HG03354 (cell line): ENCODE results near the gene NLRC5.
"Not testable (repeated sequence)": the region's sequence is repeated elsewhere in the genome, so short reads cannot be mapped to it uniquely, and the experiment has no call there.

Source experiments
- ATAC-seq: cut with Tn5 transposase; IDR thresholded peaks from one replicate; pipeline ENCODE4 v1.9.1; 2021; ENCODE audit warnings: mild to moderate bottlenecking; ENCODE audit not compliant: unreplicated experiment, poor library complexity, severe bottlenecking

Gene NLRC5

DNA sequence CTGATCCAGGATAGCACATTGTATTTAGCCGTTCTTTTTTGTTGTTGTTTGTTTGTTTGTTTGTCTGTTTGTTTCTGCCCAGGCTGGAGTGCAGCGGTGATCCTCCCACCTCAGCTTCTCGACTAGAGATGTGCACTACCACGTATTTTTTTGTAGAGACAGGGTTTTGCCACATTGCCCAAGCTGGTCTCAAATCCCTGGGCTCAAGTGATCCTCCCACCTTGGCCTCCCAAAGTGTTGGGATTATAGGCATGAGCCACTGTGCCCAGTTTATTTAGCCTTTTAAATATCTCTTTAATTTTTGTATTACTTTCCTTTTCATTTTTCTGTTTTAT lies 9.2 kb upstream of the NLRC5 start:
- ATAC-seq = no peak

DNA sequence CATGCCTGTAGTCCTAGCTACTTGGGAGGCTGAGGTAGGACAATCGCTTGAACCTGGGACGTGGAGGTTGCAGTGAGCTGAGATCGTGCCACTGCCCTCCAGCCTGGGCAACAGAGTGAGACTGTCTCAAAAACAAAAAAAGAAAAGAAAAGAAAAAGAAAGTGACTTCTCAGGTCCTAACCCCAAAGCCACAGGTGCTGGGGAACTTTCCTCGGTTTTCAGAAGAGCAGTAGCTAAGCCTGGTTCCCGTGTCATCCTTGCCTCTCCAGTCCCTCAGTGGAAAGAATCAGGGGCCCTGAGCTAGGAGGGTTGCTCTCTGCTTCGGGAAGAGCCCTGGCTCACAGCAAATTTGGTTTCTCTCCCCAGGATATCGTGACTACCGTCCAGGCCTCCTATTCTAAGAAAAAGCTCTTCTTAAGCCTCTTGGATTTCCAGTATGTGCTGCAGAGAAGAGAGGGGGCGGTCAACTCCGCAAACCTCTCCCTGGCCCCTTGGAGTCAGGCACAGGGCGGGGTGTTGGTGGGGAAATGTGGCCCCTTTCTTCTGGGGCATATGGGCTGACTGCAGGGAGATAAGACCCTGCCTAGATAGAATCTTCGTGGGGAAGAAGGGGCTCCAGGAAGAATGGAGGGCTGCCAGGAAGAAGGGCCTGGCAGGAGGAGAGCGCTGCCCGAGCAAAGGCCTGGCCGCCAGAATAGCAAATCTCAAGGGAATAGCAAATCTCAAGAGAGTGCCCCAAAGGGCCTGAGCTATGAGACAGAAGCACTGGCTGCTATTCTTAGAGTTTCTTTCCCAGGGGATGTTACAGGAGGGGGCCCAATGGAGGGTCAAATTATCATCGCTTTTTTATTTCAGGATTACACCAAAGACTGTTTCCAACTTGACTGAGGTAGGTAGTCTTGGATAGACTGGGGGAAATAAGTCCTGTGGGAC lies 8.3 kb upstream of the NLRC5 start:
- peak; percentile 46 for ATAC-seq

DNA sequence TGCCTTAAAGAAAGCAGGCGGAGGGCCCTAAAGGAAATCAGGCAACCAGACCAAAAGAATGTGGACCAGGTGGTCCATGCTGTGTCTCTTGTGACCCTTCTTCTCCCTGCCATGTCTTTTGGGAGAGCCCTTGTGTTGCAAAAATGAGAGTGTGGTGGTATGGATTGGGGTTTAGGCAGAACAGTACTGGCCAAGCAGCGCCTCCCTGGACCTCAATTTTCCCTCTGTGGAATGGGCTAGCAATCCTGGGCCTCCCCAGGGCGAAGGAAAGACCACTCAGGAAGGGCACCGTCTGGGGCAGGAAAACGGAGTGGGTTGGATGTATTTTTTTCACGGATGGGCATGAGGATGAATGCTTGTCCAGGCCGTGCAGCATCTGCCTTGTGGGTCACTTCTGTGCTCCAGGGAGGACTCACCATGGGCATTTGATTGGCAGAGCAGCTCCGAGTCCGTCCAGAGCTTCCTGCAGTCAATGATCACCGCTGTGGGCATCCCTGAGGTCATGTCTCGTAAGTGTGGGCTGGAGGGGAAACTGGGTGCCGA lies 7.6 kb upstream of the NLRC5 start:
- ATAC-seq = no peak

DNA sequence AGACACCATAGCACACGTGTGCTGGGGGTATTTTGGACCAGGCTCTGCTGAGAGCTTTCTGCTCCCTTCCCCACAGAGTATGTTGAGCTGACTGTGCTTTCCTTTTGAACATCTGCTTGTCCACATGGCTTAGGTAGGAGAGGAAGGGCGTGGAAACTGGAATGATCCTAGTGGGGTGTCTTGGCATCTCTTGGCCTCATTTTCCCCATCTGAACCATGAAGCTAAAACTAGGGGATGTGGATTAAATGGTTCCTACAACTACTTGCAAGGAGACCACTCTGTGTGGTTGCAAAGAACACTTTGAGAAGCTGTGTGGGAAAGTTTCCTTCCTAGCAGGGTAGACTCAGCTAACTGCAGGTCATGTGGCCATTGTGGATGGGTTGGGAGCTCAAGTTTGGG lies 6.7 kb upstream of the NLRC5 start:
- no peak for ATAC-seq

GRCh38 chr16:56983211-56983751 lies 6.1 kb upstream of the NLRC5 start:
- no peak for ATAC-seq

DNA sequence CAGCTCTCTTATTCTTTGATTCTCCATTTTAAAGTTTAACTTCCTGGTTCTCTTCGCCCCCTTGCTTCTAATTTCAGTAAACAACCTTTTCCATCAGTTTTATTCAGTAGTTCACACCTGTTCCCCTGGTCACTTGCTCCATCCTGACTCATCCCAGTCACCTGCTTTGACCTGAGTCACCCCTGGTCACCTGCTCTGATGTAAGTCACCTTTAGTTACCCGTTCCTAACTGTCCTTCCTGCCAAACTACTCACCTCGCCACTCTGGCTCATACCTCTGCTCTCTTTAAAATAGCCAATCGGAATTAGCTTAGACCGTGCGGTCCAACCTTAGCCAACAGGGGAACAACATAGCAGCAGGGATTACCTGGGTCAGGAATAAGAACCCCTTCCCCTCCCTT lies 4.7 kb upstream of the NLRC5 start:
- ATAC-seq = no peak

DNA sequence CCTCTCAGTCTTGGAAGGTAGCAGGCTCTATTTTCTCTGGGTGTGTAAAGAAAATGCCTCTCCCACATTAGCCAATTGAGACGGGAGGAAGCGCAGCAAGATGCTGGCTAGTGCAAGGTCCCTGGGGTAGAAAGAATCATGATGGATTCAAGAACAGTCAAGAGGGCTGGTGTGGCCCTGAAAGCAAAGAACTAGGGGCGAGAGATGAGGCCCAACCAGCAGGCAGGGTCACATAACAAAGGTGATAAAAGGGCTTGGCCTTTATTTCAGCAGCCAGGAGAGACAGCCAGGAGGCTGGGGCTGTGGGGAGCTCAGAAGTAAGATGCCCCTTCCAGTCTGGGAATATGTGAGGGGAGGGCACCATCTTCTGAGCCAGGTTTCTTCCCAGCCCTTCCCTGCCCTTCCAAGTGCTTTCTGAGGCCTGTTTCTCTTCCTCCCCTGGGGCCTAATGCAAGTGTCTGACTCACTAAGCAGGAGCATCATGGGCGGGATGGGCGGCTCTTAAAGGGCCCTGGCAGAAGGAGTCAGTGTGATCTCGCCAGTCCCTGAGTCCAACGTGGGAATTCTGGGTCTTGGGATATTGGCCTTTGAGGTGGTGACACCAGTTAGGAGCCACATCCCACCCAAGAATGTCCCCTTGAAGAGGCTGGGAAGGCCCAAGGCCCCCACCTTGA lies 3.9 kb upstream of the NLRC5 start:
- ATAC-seq = no peak

DNA sequence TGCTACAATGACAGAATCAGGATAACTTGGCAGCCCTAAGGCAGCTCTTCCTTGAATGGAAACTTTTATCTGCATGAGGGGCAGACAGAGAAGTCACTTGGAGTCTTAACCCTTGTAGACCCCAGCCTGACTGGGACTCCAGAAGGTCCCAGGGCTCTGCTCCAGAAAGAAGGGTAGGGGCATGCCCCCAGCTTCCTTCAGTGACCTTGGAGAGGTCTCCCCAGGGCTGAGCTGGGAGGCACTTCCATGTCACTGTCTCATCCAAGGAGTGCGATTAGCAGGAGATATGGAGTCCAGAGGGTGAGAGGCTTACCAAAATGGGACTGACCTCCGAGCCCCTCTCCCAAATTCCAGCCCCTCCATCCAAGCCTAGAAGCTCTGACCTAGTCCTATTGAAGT lies 3.4 kb upstream of the NLRC5 start:
- no peak for ATAC-seq

DNA sequence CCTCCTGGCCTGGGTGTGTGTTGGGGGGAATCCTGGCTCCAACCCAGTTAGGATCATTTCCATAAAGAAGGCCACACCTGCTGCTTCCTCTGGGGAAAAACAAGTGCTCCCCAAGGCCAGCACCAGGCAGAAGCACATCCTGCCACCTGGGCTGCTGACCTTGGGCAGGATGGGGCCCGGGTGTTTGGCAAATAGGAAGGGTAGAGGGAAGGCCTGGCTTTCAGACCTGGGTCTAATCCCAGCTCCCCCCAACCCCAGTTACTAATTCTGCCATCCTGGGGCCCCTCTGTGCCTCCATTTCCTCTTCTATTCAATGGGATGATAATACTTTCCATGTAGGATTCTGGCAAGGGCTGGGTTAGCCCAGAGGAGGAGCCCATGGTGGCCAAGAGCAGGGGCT lies 3.0 kb upstream of the NLRC5 start:
- ATAC-seq = no peak

DNA sequence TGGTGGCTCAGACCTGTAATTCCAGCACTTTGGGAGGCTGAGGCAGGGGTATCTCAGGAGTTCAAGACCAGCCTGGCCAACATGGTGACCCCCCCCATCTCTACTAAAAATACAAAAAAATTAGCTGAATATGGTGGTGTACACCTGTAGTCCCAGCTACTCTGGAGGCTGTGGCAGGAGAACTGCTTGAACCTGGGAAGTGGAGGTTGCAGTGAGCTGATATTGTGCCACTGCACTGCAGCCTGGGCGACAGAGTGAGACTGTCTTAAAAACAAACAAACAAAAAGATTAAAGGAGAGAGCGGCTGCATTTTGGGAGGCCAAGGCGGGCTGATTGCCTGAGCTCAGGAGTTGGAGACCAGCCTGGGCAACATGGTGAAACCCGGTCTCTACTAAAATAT lies 2.4 kb upstream of the NLRC5 start:
- ATAC-seq = not testable (repeated sequence)

DNA sequence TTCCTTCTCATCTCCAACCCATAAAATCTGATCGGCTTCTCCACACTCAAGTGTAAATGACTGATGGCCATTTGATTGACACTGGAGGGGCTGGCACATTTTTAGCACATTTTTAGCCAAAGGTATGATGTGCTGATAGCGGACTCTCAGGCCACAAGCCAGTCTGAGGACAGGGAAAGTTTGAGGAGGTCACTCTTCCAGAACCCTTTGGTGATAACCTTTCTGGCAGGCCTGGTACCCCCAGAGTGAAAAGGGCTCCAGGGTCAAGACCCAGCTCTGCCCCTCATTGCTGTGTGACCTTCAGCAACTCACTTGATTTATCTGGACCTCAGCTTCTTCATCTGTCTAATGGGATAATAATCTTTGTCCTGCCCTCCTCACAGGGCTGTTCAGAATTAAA lies 1.7 kb upstream of the NLRC5 start:
- ATAC-seq = no peak

DNA sequence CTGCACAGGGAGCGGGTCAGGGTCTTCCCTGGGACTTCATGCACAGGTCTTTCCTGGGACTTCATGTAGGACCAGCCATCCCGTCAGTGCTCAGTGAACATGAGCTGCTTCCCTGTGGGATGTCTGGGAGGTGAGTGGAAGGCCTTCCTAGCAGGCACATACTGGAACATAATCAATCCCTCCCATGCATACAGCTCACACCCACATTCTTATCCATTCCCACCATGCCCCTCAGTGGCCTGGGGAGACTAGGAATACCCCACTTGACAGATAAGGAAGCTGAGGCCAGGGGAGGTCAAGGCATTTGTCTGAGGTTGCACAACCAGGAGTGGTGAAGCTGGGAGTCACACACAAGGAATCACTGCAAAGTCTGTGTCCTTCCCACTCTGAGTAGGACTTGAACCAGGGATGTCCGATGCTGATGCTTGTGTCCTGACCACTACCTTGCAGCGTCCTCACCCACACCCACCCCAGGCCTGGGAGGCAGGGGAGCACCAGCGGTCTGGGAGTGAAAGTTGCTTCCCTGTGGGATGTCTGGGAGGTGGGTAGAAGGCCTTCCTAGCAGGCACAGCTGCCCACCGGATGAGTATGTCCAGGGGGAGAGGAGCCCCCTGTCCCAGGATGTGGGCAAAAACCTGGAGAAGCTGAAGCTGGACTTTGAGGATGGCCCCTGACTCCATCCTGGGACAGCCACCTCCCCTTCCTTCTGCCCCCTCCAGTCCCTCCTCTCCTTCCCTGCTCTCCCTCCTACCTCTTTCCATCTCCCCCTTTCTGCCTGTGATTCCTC lies 1.0 kb upstream of the NLRC5 start:
- ATAC-seq = no peak

GRCh38 chr16:56989988-56990387 lies 631 bp downstream of the NLRC5 start:
- ATAC-seq = no peak

- ATAC-seq = no peak
Observed at GRCh38 chr16:56990407-56991286, 1.3 kb downstream of the NLRC5 start.

DNA sequence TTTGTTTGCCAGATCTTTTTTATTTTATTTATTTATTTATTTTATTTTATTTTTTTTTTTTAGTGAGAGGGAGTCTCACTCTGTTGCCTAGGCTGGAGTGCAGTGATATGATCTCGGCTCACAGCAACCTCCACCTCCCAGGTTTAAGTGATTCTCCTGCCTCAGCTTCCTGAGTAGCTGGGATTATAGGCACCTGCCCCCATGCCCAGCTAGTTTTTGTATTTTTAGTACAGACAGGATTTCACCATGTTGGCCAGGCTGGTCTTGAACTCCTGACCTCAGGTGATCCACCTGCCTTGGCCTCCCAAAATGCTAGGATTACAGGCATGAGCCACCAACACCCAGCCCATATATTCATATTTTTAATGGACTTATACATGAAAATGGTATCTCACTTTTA lies 3.1 kb downstream of the NLRC5 start:
- not testable (repeated sequence) for ATAC-seq

DNA sequence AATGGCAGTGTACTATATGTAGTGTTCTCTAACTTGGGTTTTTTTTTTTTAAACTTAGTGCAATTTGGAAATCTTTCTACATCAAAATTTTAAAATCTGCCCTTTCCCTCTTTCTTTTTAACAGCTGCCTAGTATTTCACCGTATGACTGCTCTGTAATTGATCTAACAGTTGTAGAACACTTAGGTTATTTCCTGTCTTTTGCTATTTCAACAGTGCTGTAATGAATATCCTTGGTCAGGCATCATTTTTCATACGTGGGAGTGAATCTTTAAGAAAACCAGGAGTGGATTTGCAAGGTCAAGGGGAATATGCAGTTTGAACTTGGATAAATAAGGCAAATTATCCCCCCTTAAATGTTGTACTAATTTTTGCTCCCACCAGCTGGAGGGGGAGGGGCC lies 3.8 kb downstream of the NLRC5 start:
- no peak for ATAC-seq

DNA sequence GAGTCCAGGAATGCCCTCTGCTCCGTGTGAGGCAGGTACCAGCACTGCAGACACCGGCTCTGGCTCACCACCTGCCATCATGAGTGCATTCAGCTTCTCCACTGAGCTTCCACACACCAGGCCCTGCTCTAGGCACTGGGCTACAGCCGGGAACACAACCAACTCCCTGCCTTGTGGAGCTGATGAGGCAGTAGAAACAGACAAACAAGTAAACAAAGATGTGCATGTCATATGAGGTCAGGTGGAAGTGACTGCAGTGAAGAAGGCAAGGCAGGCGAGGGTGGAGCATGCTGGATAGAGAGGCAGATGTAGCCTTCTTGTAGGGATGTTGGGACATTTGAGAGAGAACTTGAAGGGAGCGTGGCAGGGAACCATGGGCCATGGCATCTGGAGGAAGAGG lies 5.0 kb downstream of the NLRC5 start:
- ATAC-seq = no peak

GRCh38 chr16:56995136-56995805 lies 5.9 kb downstream of the NLRC5 start:
- ATAC-seq = no peak

DNA sequence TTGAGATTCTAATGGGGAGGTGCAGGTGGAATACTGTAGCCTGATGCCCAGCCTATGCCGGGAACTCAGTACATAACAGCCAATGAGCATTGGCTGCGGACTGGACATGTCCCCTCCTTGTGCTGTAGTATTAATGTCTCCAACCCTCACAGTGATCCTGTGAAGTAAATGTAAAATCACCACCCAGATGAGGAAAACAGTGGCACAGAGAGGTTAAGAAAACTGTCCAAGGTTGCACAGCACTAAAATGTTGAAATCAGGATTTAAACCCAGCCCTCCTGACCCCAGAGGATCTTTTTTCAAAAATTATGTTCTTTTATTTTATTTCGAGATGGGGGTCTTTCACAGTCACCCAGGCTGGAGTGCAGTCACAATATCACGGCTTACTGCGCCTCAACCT lies 7.9 kb downstream of the NLRC5 start:
- no peak for ATAC-seq
